ENCODE measurements around the gene WDR62.
A peak's percentile ranks its signal among the peaks of the same experiment; 100 is the strongest.

Gene WDR62

GRCh38 chr19:36026091-36026876, 28.4 kb upstream of the WDR62 start:
- TF ChIP-seq GATA3 (IDR thresholded peaks at IDR 0.05; ENCODE audit: low read depth, low read length) = no peak
- TF ChIP-seq GATA2 (IDR thresholded peaks at IDR 0.05; ENCODE audit: low read depth, low read length) = no peak

- TF ChIP-seq GATA2 (IDR thresholded peaks at IDR 0.05; ENCODE audit: low read depth, low read length) (no peak), GATA3 (IDR thresholded peaks at IDR 0.05; ENCODE audit: low read depth, low read length) (no peak)
Measured at GRCh38 chr19:36027696-36028095, 27.0 kb upstream of the WDR62 start.

- TF ChIP-seq GATA3 (IDR thresholded peaks at IDR 0.05; ENCODE audit: low read depth, low read length) (no peak), GATA2 (IDR thresholded peaks at IDR 0.05; ENCODE audit: low read depth, low read length) (no peak)
Measured at GRCh38 chr19:36028313-36029041, 26.2 kb upstream of the WDR62 start.

- TF ChIP-seq GATA3 (IDR thresholded peaks at IDR 0.05; ENCODE audit: low read depth, low read length) = no peak
- TF ChIP-seq GATA2 (IDR thresholded peaks at IDR 0.05; ENCODE audit: low read depth, low read length) = no peak
Measured at GRCh38 chr19:36030264-36031148, 24.2 kb upstream of the WDR62 start.

GRCh38 chr19:36031308-36031707, 23.4 kb upstream of the WDR62 start:
- TF ChIP-seq GATA3 (IDR thresholded peaks at IDR 0.05; ENCODE audit: low read depth, low read length) = no peak

- TF ChIP-seq GATA3 (IDR thresholded peaks at IDR 0.05; ENCODE audit: low read depth, low read length) (no peak), GATA2 (IDR thresholded peaks at IDR 0.05; ENCODE audit: low read depth, low read length) (peak; percentile 19; the same call in 1 of the 2 replicates)
Measured at GRCh38 chr19:36032251-36033104, 22.2 kb upstream of the WDR62 start, which contains the start of gene CLIP3. CLIP3 (minus strand) TSS chr19:36032873; CDS start chr19:36032357, 516 bp downstream.

- TF ChIP-seq GATA2 (IDR thresholded peaks at IDR 0.05; ENCODE audit: low read depth, low read length) = no peak
- TF ChIP-seq GATA3 (IDR thresholded peaks at IDR 0.05; ENCODE audit: low read depth, low read length) = no peak
Measured at GRCh38 chr19:36040495-36040894, 14.2 kb upstream of the WDR62 start.

GRCh38 chr19:36041831-36042230, 12.9 kb upstream of the WDR62 start:
- TF ChIP-seq GATA2 (IDR thresholded peaks at IDR 0.05; ENCODE audit: low read depth, low read length) (no peak), GATA3 (IDR thresholded peaks at IDR 0.05; ENCODE audit: low read depth, low read length) (no peak)

GRCh38 chr19:36043952-36044351, 10.7 kb upstream of the WDR62 start:
- TF ChIP-seq GATA3 (IDR thresholded peaks at IDR 0.05; ENCODE audit: low read depth, low read length) (no peak), GATA2 (IDR thresholded peaks at IDR 0.05; ENCODE audit: low read depth, low read length) (no peak)

- no peak for TF ChIP-seq GATA3 (IDR thresholded peaks at IDR 0.05; ENCODE audit: low read depth, low read length)
- TF ChIP-seq GATA2 (IDR thresholded peaks at IDR 0.05; ENCODE audit: low read depth, low read length) = no peak
Measured at GRCh38 chr19:36046443-36047050, 8.2 kb upstream of the WDR62 start.

- TF ChIP-seq GATA2 (IDR thresholded peaks at IDR 0.05; ENCODE audit: low read depth, low read length) (no peak), GATA3 (IDR thresholded peaks at IDR 0.05; ENCODE audit: low read depth, low read length) (no peak)
Measured at GRCh38 chr19:36047835-36048234, 6.9 kb upstream of the WDR62 start.

- no peak for TF ChIP-seq GATA2 (IDR thresholded peaks at IDR 0.05; ENCODE audit: low read depth, low read length)
- TF ChIP-seq GATA3 (IDR thresholded peaks at IDR 0.05; ENCODE audit: low read depth, low read length) = no peak
Measured at GRCh38 chr19:36049080-36049698, 5.5 kb upstream of the WDR62 start.
